OCI-LY7 (cell line): ENCODE measurements around the gene RRP9. TPM values are rescaled to one million over a fixed set of nuclear protein-coding genes. Genes with fewer than 3 reads are reported as not detected.

Experiments used
- BruUV-seq: library from RNA; stranded (reverse); fragments of 400-500 nt; replicated peaks from 2 replicates; lab custom pipeline; 2021; lab: Mats Ljungman, UMichigan
- CTCF ChIA-PET: fragments of 300-600 bp; sonication (Branson Sonifier 250); formaldehyde crosslinking; loops from one replicate; lab custom pipeline; 2022; ENCODE audit warnings: antibody characterized with exemption; ENCODE audit not compliant: unreplicated experiment; lab: Charles Lee
- POLR2A ChIA-PET: fragments of 300-600 bp; sonication (Branson Sonifier 250); formaldehyde crosslinking; loops from one replicate; lab custom pipeline; 2022; ENCODE audit warnings: antibody characterized with exemption; lab: Charles Lee
- DNase-seq: peaks from one replicate; pipeline ENCODE4 v3.0.0-alpha.2; 2015; ENCODE audit warnings: low spot score
- H2AFZ ChIP-seq: fragments of 200-600 bp; sonication (generic), shearing (Covaris generic); 2 replicates; pipeline ENCODE4 v1.6.1; 2014; ENCODE audit warnings: mild to moderate bottlenecking, antibody characterized with exemption, low read length, moderate library complexity
- H3K27ac ChIP-seq: fragments of 200-600 bp; sonication (generic); 2 replicates; pipeline ENCODE4 v1.5.1; 2014; ENCODE audit warnings: mixed run types, low read depth, mild to moderate bottlenecking, moderate library complexity, low read length, inconsistent platforms; ENCODE audit not compliant: poor library complexity, severe bottlenecking
- H3K36me3 ChIP-seq: fragments of 200-600 bp; sonication (generic); 2 replicates; pipeline ENCODE4 v1.6.1; 2014; ENCODE audit warnings: mild to moderate bottlenecking, antibody characterized with exemption, low read length, moderate library complexity, mixed read lengths; ENCODE audit not compliant: insufficient read depth
- H3K4me1 ChIP-seq: fragments of 200-600 bp; sonication (generic); 2 replicates; pipeline ENCODE4 v1.5.1; 2014; ENCODE audit warnings: mild to moderate bottlenecking, low read length; ENCODE audit not compliant: insufficient read depth, poor library complexity, severe bottlenecking
- H3K4me2 ChIP-seq: fragments of 200-600 bp; sonication (generic); 2 replicates; pipeline ENCODE4 v1.6.1; 2014; ENCODE audit warnings: mild to moderate bottlenecking, low read length
- H3K4me3 ChIP-seq: fragments of 200-600 bp; sonication (generic); 2 replicates; pipeline ENCODE4 v1.5.1; 2014; ENCODE audit warnings: mild to moderate bottlenecking, low read depth, low read length; ENCODE audit not compliant: poor library complexity, severe bottlenecking
- H3K79me2 ChIP-seq: fragments of 200-600 bp; sonication (generic); 2 replicates; pipeline ENCODE4 v1.6.1; 2016; ENCODE audit warnings: low read depth, mild to moderate bottlenecking, low read length, moderate library complexity, mixed read lengths; ENCODE audit not compliant: insufficient read depth
- H3K9me2 ChIP-seq: fragments of 200-600 bp; sonication (generic); 2 replicates; pipeline ENCODE4 v1.6.1; 2016; ENCODE audit warnings: mild to moderate bottlenecking, low read length, mixed read lengths; ENCODE audit not compliant: insufficient read depth
- H3K9me3 ChIP-seq: fragments of 200-600 bp; sonication (generic); 2 replicates; pipeline ENCODE4 v1.6.1; 2014; ENCODE audit warnings: mild to moderate bottlenecking, mixed run types, low read length, mixed read lengths
- H4K20me1 ChIP-seq: fragments of 200-600 bp; sonication (generic); 2 replicates; pipeline ENCODE4 v1.6.1; 2014; ENCODE audit warnings: mild to moderate bottlenecking, antibody characterized with exemption, low read length, moderate library complexity, mixed read lengths; ENCODE audit not compliant: insufficient read depth
- CTCF ChIP-seq: fragments of 200-600 bp; sonication (generic); conservative IDR thresholded peaks from 2 replicates; pipeline ENCODE4 v1.5.1; 2014; ENCODE audit warnings: mild to moderate bottlenecking, antibody characterized with exemption, low read length, moderate library complexity, mixed read lengths
- EZH2phosphoT487 ChIP-seq: fragments of 200-600 bp; sonication (generic); IDR thresholded peaks from 2 replicates; pipeline ENCODE4 v1.6.1; 2018; ENCODE audit warnings: low read depth, borderline replicate concordance, mild to moderate bottlenecking, mixed run types, antibody characterized with exemption, low read length, moderate library complexity, mixed read lengths
- intact Hi-C: fragments of 100-400 bp; cut with micrococcal nuclease; formaldehyde crosslinking; loops from one replicate; pipeline ENCODE4 v1.10.0; 2022; ENCODE audit not compliant: unreplicated experiment
- total RNA-seq, 2 experiments: library from RNA; depleted of rRNA in 1 of 2; stranded (reverse); fragments of >200 nt in 1 of 2; shearing (Covaris generic) in 1 of 2; gene quantifications; 2 replicates each; pipeline ENCODE4 v1.2.3, GENCODE V29; 2014 to 2022

Gene RRP9
- total RNA-seq, 2 experiments from 2014 or later: 34.4 to 41.1 TPM

GRCh38 chr3:51959651-51960050 lies 17.9 kb upstream of the RRP9 start:
- no peak overlapping the region for H2AFZ ChIP-seq
- H3K4me2 ChIP-seq: no peak overlapping the region
- ChIA-PET CTCF (no interaction called here), POLR2A (interaction anchor here (0.6 kb wide), 1 partner anchor 70 kb away, joined by 3 read pairs; no protein-coding TSS in a partner anchor)
- intact Hi-C loops: no loop called here
- no peaks in the 10 kb centered on the region for H3K9me3 ChIP-seq
- H3K79me2 ChIP-seq: no peaks in the 10 kb centered on the region
- H3K4me3 ChIP-seq: no peak overlapping the region
- H4K20me1 ChIP-seq: no peaks in the 10 kb centered on the region
- H3K4me1 ChIP-seq: peaks cover 3% of the 10 kb centered on the region
- no peak overlapping the region for H3K27ac ChIP-seq
- DNase-seq: no peak
- no peaks in the 10 kb centered on the region for H3K9me2 ChIP-seq
- TF ChIP-seq CTCF (no peak), EZH2phosphoT487 (no peak)
- BruUV-seq: no TSS peak
- H3K36me3 ChIP-seq: no peaks in the 10 kb centered on the region

GRCh38 chr3:51958603-51959521 lies 17.2 kb upstream of the RRP9 start:
- Histone ChIP-seq H3K4me2 (no peak overlapping the region), H3K9me3 (no peaks in the 10 kb centered on the region), H3K4me3 (no peak overlapping the region), H3K9me2 (no peaks in the 10 kb centered on the region), H3K79me2 (no peaks in the 10 kb centered on the region), H2AFZ (no peak overlapping the region), H3K36me3 (no peaks in the 10 kb centered on the region), H4K20me1 (no peaks in the 10 kb centered on the region), H3K27ac (no peak overlapping the region), H3K4me1 (peaks cover 3% of the 10 kb centered on the region)
- ChIA-PET CTCF (no interaction called here), POLR2A (no interaction called here)
- intact Hi-C loops: no loop called here
- TF ChIP-seq EZH2phosphoT487 (no peak), CTCF (no peak)
- BruUV-seq: no TSS peak
- no peak for DNase-seq
